ENCODE data around the gene OBP2B.

DNA sequence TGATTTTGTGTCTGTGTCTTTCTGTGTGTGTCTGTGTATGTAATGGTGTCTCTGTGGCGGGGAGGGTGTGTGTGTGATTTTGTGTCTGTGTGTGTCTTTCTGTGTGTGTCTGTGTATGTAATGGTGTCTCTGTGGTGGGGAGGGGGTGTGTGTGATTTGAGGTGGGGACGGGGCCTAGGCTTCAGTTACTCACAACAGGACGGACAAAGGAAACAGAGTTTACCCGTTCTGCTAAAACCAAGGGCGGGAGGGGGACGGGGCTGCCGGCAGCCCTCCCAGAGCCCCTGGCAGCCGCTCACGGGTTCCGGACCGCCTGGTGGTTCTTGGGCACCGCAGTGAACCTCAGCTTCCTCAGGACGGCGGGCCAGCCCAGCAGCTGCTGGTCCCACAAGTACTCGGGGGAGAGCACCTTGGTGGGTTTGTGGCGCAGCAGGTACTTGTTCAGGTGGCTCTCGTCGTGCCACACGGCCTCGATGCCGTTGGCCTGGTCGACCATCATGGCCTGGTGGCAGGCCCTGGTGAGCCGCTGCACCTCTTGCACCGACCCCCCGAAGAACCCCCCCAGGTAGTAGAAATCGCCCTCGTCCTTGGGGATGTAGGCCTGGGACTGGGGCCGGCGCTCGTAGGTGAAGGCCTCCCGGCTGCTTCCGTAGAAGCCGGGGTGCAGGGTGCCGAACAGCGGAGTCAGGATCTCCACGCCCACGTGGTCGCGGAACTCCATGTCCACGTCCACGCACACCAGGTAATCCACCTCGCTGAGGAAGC lies 46.5 kb upstream of the OBP2B start:
- no peak for TF ChIP-seq POLR2A (IDR thresholded peaks at IDR 0.05)
- TF ChIP-seq, protein P1, sequence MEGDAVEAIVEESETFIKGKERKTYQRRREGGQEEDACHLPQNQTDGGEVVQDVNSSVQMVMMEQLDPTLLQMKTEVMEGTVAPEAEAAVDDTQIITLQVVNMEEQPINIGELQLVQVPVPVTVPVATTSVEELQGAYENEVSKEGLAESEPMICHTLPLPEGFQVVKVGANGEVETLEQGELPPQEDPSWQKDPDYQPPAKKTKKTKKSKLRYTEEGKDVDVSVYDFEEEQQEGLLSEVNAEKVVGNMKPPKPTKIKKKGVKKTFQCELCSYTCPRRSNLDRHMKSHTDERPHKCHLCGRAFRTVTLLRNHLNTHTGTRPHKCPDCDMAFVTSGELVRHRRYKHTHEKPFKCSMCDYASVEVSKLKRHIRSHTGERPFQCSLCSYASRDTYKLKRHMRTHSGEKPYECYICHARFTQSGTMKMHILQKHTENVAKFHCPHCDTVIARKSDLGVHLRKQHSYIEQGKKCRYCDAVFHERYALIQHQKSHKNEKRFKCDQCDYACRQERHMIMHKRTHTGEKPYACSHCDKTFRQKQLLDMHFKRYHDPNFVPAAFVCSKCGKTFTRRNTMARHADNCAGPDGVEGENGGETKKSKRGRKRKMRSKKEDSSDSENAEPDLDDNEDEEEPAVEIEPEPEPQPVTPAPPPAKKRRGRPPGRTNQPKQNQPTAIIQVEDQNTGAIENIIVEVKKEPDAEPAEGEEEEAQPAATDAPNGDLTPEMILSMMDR (IDR thresholded peaks at IDR 0.05), result no peak

Data from heart left ventricle (tissue), 13 donors.